HG02885 (cell line): Measurements from ENCODE around the gene NAT8L.

ENCODE experiments used
- ATAC-seq: cut with Tn5 transposase; IDR thresholded peaks from one replicate; pipeline ENCODE4 v1.9.1; 2021; ENCODE audit warnings: mild to moderate bottlenecking; ENCODE audit not compliant: unreplicated experiment, poor library complexity

The NAT8L gene

GRCh38 chr4:2073808-2074481, 14.8 kb downstream of the NAT8L start:
- ATAC-seq, result no peak

GRCh38 chr4:2074588-2074987, 15.5 kb downstream of the NAT8L start:
- no peak for ATAC-seq

- no peak for ATAC-seq
These were observed 16.3 kb downstream of the NAT8L start for GRCh38 chr4:2075171-2075986.

GRCh38 chr4:2075987-2076907, 17.1 kb downstream of the NAT8L start:
- no peak for ATAC-seq

- no peak for ATAC-seq
These were observed 17.9 kb downstream of the NAT8L start for GRCh38 chr4:2076908-2077536.

- ATAC-seq, result no peak
These were observed 18.7 kb downstream of the NAT8L start for GRCh38 chr4:2077537-2078460.

- no peak for ATAC-seq
These were observed 19.5 kb downstream of the NAT8L start for GRCh38 chr4:2078584-2078983.

GRCh38 chr4:2079006-2079405, 19.9 kb downstream of the NAT8L start:
- no peak for ATAC-seq

- no peak for ATAC-seq
These were observed 20.8 kb downstream of the NAT8L start for GRCh38 chr4:2079926-2080325.

GRCh38 chr4:2080429-2081300, 21.5 kb downstream of the NAT8L start:
- ATAC-seq, result no peak

GRCh38 chr4:2081540-2081939, 22.4 kb downstream of the NAT8L start:
- no peak for ATAC-seq

- ATAC-seq, result no peak
These were observed 23.0 kb downstream of the NAT8L start for GRCh38 chr4:2082118-2082517.

- ATAC-seq, result no peak
These were observed 23.5 kb downstream of the NAT8L start for GRCh38 chr4:2082627-2083026.

- no peak for ATAC-seq
These were observed 24.1 kb downstream of the NAT8L start for GRCh38 chr4:2083116-2083825.

GRCh38 chr4:2083826-2084160, 24.7 kb downstream of the NAT8L start:
- no peak for ATAC-seq

- no peak for ATAC-seq
These were observed 25.2 kb downstream of the NAT8L start for GRCh38 chr4:2084316-2084715.

GRCh38 chr4:2085496-2085901, 26.4 kb downstream of the NAT8L start:
- no peak for ATAC-seq

GRCh38 chr4:2087170-2087569, 28.0 kb downstream of the NAT8L start:
- no peak for ATAC-seq
